GM21447 (cell line): ENCODE measurements around the gene TOR1A.
"Not testable (repeated sequence)": the region's sequence is repeated elsewhere in the genome, so short reads cannot be mapped to it uniquely, and the experiment has no call there.

Experiments used
- ATAC-seq: cut with Tn5 transposase; IDR thresholded peaks from one replicate; pipeline ENCODE4 v1.9.1; 2021; ENCODE audit not compliant: unreplicated experiment

Gene TOR1A

DNA sequence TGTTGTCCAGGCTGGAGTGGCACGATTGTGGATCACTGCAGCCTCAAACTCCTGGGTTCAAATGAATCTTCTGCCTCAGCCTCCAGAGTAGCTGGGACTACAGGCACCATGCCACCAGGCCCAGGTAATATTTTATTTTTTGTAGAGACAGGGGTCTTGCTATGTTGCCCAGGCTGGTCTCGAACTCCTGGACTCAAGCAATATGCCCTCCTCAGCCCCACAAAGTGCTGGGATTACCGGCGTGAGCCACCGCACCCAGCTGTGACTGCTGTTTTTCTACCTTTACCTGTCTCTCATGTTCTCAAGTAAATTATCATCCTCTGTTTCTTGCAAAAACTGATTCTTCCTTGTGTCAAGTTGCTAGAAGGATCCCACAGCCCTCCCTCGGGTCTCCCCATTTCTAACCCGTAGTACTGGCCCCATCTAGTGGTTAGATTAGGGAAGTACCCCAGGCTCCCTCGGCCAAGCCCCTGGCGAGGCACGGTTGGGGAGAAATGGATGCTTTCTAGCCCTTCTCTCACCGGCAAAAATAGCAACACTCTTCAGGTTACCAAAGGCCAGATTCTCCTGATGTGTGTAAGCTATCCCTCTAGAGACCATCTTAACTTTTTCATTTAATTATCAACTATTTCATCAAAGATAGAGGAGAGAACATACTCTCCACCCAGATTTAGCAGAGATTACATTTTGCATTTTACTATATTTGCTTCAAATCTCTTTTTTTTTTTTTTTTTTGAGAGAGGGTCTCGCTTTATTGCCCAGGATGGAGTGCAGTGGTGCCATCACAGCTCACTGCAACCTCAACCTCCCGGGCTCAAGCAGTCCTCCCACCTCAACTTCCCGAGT is 40.2 kb downstream of the TOR1A start:
- no peak for ATAC-seq

DNA sequence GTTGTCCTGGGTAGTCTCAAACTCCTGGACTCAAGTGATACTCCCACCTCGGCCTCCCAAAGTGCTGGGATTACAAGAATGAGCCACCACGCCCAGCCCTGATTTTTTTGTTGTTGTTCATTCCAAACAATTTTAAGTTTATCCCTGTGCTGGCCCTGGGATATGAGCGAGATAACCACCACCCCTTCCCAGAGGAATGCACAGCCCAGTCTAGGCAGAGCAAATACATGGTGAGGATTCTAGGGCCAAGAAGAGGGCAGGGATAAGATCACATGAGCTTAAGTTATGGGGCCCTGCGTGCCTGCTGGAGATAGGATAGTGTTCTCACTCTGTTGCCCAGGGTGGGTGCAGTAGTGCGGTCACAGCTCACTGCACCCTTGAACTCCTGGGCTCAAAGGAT is 42.0 kb downstream of the TOR1A start:
- no peak for ATAC-seq

DNA sequence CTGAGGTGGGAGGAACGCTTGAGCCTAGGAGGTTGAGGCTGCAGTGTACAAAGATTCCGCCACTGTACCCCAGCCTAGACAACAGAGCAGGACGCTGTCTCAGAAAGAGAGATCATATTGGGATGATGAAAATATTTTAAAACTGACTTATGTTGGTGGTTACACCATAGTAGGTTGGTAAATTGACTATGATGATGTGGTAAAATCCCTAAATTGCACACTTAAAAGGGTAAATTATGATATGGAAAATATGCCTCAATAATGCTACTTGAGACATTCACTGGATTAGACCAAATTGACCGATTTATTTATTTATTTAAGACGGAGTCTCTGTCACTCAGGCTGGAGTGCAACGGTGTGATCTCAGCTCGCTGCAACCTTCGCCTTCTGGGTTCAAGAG is 42.8 kb downstream of the TOR1A start:
- ATAC-seq = no peak

DNA sequence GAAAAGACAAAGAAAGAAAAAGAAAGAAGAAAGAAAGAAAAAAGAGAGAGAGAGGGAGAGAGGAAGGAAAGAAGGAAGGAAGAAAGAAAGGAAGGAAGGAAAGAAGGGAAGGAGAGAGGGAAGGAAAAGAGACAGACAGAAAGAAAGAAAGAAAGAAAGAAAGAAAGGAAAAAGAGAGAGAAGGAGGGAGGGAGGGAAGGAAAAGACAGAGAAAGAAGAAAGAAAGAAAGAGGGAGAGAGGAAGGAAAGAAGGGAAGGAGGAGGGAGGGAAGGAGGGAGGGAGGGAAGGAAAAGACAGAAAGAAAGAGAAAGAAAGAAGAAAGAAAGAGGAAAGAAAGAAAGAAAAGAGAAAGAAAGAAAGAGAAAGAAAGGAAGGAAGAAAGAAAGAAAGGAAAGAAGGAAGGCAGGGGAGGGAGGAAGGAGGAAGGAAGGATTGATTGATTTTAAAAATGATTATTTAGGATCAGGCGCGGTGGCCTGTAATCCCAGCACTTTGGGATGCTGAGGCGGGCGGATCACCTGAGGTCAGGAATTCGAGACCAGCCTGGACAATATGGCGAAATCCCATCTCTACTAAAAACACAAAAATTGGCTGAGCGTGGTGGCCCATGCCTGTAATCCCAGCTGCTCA is 44.3 kb downstream of the TOR1A start:
- ATAC-seq = no peak

DNA sequence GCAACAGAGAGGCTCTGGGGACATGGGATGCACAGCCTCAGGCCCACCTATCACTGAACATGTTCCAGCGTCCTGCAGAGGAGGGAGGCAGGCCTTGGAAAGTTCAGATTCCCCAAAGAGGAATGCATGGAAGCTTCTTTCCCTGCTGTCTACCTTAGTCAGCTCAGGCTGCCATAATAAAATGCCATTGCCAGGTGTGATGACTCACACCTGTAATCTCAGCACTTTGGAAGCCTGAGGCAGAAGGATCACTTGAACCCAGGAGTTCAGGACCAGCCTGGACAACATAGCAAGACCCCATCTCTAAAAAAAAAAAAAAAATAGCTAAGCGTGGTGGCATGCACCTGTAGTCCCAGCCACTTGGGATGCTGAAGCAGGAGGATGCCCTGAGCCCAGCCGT is 45.5 kb downstream of the TOR1A start:
- no peak for ATAC-seq

DNA sequence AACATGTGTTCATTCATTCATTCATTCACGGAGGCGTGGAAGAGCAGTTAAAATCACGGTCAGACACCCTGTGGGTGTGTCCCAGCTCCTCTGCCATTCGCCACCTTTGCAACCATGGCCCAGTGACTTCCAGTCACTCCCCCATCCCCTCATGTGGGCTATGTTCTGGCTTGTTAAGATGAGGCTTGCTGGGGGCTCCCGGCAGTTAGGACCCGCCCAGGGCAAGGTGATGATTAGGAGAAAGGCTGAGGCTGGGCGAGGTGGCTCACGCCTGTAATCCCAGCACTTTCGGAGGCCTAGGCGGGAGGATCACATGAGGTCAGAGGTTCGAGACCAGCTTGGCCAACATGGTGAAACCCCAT is 46.2 kb downstream of the TOR1A start:
- ATAC-seq = no peak

DNA sequence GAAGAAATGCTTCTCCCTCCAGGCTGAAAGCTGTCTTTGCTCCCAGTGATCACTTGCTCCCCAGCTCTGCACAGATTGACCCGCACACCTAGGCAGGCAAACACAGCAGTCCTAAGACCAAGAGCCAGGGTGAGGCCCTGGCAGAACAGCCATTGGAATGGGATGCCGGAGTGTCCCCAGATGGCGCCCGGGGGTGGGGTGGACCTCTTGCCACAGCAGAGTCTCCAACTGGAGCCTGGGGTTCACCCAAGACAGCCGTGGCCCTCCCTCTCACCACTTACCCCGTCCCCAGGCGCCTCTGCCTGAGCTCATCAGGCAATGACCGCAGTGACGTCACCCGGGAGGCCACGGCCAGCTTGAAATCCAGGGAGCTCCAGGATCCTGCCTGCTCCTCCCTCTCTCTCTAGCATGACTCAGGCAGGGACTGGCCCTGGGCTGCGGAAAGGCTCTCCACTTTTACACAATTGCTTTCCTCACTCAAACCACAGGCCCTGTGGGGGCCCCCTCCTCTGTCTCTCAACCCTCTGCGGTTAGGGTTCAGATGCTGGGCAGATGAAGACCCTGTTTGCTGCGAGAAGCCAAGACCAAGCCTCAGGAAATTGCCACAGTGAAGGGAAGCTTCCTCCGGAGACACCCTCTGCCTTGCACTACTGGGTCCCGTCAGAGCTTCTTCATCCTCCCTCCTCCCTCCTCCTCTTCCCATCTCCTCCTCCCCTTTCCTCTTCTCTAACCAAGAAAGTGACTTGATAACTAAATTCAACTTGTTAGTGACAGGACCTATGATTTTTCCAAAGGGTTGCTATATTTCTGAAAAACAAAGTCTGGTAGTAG is 46.8 kb downstream of the TOR1A start:
- ATAC-seq = no peak

DNA sequence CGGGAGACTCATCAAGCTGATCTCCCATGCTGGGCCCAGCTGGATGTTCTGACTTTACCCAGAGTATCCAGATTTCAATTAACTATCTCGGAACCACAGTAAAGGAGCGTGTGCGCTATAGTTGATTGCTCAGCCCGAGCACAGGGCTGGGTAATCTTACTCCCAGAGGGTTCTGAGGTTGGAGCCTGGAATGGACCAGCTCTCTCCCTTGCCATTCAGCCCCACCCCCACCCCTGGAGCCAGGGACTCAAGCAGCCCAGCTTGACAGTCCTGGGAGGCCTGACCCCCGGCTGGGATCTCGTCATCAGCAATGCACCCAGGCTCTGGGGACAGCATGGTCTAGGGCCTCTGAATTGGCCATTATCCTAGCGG is 47.4 kb downstream of the TOR1A start:
- ATAC-seq = no peak

DNA sequence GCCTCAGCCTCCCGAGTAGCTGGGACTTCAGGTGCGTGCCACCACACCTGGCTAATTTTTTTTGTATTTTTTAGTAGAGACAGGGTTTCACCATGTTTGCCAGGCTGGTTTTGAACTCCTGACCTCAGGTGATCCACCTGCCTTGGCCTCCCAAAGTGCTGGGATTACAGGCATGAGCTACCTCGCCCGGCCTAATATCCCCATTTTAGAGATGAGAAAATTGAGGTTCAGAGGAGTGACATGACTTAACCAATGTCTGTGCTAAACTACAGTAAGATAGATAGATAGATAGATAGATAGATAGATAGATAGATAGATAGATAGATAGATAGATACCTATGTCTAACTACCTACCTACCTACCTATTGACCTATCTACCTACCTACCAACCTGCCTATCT is 47.8 kb downstream of the TOR1A start:
- not testable (repeated sequence) for ATAC-seq

DNA sequence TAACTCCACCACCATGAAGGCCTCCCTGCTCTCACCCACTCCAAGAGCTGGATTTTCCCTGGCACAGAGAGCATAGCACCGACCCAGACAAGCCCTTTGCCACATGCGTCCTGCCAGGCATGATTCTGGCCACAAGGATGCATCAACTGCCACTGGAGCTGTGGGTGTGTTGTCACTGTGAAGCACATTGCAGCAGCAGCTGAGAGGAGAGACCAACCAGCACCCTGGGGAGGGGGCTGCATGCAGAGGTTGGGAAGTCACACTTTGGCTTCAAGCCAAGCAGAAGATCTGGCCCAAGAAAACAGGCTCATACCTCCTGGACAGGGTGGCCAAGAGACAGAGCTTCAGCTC is 48.5 kb downstream of the TOR1A start:
- no peak for ATAC-seq

DNA sequence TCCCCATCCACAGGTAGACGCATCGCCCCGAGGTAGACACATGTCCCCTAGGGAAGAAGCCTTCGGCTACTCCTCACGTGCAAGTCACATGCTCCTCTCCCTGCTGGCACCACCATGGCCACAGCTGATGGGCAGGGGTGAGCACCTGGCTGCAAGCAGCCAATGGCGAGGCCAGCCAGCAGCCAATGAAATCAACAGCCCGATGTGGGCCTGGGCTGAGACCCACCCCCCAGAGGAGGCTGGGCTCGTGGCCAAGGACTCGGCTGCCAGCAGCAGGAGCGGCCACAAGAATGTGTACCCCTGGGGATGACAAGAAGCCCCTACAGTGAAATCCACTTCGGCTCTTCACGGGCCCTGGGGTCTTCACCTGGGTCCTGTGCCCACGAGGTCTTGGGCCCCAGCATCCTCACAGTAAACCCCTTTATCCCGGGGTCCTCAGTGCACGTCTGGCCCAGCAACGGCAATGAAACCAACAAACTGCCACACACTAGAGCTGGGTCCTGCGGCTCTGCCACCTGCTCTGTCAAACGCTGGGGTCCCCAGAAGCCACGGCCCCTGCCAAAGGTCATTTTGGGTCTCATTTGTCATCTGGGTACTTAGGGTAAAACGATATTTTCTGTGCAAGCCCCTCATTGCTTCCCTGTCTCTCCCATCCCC is 49.0 kb downstream of the TOR1A start:
- ATAC-seq = no peak

DNA sequence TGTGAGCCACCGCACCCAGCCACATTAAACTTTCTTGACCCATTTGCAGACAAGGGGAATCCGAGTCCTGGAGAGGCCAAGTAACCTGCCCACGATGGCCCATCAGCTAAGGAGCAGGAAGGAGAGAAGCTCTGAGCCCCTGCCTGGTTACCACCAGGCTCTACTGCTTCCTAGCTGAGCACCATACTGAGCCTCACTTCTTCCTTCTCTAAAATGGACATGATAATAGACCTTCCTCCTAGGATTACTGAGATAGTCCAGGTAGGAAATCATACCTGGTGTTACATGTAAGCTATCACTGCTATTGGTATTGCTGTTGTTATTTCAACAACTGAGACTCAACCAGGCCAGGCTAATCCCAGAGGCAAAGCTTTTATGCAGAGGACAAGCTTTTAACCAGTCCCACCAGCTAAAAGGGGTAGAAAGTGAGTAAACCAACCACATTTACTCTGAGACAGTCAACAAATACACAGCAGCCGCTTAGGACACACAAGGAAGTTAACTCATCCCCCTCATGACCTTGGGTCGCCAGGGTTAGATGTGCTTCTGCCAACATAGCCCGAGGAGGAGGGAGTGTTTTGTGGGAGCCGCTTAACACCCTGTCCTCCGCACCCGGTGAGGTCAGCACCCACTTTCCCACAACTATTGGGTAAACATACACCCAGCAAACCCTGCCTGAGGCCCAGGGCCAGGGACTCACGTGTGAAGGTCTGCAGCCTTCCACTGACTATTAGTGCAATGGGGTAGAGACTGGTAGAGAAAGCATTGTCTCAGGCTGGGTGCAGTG is 50.5 kb downstream of the TOR1A start:
- ATAC-seq = no peak

DNA sequence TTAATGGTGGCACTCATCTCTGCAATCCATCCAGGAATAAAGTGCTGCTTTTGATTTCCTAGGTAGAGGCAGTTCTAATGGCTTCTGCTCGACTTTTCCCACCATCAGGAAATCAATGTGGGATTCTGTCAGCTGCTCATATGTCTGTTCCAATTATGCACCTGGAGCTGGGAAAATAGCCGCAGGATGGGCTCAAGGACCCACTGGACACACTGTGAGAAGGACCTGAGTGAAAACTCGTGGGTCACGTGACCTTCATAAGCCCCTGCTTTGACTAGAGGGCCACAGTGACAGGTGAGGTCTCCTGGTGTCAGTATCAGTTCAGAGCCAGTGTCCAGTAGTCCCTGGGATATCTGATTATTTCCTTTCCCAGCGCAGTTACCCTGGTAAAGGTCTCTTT is 53.2 kb downstream of the TOR1A start:
- no peak for ATAC-seq

DNA sequence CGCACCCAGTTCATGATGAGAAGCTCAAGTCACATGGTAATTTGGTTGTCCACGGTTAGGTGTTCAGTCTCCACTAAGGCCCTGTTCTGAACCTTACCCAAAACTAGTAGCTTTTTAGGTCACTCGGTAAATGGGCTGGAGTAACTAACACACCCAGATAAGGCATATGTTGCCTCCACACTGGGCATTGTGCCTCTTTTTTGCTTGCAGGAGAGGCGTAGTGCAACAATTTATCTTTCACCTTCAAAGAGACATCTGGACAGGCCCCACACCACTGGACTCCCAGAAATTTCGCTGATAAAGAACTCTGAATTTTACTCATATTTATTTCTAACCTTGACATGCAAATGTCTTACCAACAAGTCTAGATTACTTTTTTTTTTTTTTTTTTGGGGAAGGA is 54.3 kb downstream of the TOR1A start:
- no peak for ATAC-seq

DNA sequence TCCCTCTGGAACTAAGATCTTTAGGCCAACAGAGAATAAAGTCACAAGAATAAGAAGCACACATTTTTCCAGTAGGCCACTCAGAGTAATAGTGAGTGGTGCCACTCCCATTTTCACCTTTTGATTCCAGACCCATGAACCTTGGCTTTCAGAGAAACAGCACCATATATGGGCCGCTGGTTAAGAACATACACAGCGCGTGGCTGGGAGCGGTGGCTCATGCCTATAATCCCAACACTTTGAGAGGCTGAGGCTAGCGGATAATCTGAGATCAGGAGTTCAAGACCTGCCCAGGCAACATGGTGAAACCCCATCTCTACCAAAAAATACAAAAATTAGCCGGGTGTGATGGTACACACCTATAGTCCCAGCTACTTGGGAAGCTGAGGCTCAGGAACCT is 55.5 kb downstream of the TOR1A start:
- ATAC-seq = no peak

DNA sequence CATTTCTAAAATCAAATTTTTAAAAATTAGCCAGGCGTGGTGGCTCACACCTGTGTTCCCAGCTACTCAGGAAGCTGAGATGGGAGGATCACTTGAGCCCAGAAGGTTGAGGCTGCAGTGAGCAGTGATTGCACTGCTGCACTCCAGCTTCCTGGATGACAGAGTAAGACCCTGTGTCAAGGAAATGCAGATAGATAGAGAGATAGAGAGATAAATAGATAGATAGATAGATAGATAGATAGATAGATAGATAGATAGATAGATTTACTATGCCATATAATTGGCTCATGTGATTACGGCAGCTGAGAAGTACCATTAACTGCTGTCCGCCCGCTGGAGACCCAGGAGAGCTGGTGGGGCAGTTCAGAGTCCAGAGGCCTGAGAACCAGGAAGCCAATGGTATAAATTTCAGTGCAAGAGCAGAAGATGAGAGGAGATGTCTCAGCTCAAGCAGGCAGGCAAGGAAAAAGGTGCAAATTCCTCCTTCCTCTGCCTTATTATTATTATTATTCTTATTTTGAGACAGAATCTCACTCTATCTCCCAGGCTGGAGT is 58.1 kb downstream of the TOR1A start:
- no peak for ATAC-seq

DNA sequence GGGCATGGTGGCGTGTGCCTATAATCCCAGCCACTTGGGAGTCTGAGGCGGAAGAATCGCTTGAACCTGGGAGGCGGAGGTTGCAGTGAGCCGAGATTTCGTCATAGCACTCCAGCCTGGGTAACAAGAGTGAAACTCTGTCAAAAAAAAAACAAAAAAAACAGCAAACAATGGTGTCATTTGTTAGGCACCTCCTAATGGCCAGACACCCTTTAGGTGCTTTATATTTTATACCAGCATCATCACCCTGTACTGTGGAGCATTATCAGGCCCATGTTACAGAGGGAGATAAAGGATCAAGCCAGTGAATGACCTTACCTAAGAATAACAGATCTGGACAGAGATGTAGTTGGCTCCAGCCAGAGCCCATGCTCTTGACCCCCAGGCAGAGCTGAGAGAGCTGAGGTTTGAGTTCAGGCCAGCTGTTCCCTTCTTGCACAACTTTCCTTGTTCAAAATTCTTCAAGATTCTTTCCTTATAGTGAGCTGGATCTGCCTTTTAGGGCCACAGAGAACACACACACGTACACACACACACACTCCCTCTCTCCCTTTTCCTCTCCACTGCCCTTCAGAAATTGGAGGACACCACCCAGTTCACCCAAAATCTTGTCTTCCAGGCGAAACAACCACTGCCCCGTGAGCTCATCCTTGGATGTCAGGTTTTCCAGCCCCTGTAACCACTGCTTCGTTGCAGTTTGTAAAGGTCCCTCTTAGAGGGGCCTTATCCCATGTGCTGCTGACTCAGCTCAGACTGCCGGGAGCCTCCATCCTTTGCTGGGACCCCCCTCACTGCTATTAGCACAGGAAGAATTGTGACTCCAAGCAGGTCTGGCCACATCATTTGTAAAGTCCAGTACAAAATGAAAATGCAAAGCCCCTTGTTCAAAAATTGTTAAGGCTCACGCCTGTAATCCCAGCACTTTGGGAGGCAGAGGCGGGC is 60.7 kb downstream of the TOR1A start:
- ATAC-seq = no peak
